Mononuclear cell (primary cell): ENCODE data around the gene GPATCH2. TPM values are rescaled to one million over a fixed set of nuclear protein-coding genes. Genes with fewer than 3 reads are reported as not detected.
"Not testable (repeated sequence)": the region's sequence is repeated elsewhere in the genome, so short reads cannot be mapped to it uniquely, and the experiment has no call there.

ENCODE experiments used
- H3K27me3 ChIP-seq: 2 replicates; pipeline ENCODE4 v1.6.0; 2011; ENCODE audit warnings: low read length, control low read depth; ENCODE audit not compliant: insufficient read depth
- H3K4me1 ChIP-seq: 2 replicates; pipeline ENCODE4 v1.5.1; 2011; ENCODE audit warnings: mild to moderate bottlenecking, low read length, control low read depth; ENCODE audit not compliant: insufficient read depth
- H3K4me3 ChIP-seq: 2 replicates; pipeline ENCODE4 v1.5.1; 2011; ENCODE audit warnings: mild to moderate bottlenecking, low read length, moderate library complexity
- H3K9me3 ChIP-seq: 2 replicates; pipeline ENCODE4 v1.5.1; 2011; ENCODE audit warnings: low read depth, mild to moderate bottlenecking, control low read depth, low read length
- total RNA-seq: library from RNA; depleted of rRNA; stranded (reverse); fragments of >200 nt; gene quantifications from one replicate; pipeline ENCODE4 v1.2.3, GENCODE V29; 2012

GPATCH2 gene
- total RNA-seq, 1 donor, result 14.3 TPM

DNA sequence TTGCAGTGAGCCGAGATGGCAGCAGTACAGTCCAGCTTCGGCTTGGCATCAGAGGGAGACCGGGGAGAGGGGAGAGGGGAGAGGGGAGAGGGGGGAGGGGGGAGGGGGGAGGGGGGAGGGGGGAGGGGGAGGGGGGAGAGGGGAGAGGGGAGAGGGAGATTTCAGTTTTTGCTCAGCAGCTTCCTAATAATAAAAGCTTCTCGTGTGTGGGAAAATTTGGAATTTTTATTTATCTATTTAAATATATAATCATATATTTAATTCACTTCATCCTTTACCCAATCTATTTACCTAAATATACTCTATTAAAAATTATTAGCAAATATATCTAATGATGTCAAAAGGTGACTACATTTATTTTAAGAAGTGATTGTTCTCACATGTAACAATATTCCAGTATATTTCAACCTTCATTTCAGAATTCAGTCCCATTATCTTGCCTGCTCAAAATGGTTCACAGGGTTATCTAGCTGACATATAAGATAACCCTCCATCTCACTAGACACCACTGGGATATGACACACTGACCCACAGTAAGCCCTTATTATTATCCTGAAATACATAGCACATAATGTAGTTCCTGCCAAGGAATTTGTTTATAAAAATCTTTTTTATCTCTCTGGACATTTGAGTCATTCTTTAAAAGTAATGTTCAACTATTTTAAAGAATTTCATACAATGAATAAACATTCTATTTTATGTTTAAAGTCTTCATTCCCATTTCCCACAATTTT lies 105.9 kb downstream of the GPATCH2 start:
- Histone ChIP-seq H3K9me3 (no peaks in the 10 kb centered on the region), H3K4me1 (no peaks in the 10 kb centered on the region), H3K27me3 (no peaks in the 10 kb centered on the region), H3K4me3 (no peak overlapping the region)

DNA sequence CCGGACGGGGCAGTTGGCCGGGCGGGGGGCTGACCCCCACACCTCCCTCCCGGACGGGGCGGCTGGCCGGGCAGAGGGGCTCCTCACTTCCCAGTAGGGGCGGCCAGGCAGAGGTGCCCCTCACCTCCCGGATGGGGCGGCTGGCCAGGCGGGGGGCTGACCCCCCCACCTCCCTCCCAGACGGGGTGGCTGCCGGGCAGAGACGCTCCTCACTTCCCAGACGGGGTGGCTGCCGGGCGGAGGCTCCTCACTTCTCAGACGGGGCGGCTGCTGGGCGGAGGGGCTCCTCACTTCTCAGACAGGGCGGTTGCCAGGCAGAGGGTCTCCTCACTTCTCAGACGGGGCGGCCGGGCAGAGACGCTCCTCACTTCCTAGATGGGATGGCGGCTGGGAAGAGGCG lies 107.0 kb downstream of the GPATCH2 start:
- not testable (repeated sequence) for H3K4me1 ChIP-seq, H3K27me3 ChIP-seq, H3K9me3 ChIP-seq, H3K4me3 ChIP-seq

DNA sequence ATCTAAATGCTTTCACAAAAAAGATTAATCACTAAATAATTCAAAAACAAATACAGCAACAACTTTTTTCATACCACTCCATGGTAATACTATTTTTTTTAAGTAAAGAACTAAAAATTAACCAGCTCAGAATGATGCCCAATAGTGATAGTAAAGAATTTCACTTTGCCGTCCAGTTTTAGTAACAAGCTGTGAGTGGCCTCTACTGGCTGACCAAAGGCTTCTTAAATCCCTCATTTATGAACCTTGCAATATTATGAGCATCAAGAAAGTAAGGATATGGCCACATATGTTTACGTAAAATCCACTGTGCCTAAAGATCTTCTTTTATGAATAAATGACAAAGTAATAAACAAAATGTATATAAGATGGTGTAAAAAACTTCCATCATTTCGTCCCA lies 108.6 kb downstream of the GPATCH2 start:
- H3K4me1 ChIP-seq, result no peaks in the 10 kb centered on the region
- no peak overlapping the region for H3K4me3 ChIP-seq
- no peaks in the 10 kb centered on the region for H3K27me3 ChIP-seq
- H3K9me3 ChIP-seq, result no peaks in the 10 kb centered on the region

DNA sequence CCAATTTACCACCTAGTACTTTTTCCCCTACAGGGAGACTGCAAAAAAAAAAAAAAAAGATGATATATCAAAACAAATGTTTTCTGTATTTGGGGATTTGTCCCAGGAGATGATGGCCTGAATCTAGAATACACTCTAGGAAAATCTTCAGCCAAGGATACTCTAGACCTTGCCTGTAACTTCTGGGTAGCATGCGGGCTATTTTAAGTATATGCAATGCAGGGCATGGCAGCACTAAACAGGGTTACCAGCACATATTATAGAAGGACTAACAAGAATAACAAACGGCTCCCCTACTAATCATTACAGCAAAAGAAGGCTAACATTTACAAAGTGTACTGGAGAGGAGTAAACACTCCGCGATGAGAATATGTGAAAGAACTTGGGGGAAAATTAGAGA lies 109.6 kb downstream of the GPATCH2 start:
- Histone ChIP-seq H3K4me3 (no peak overlapping the region), H3K27me3 (no peaks in the 10 kb centered on the region), H3K4me1 (no peaks in the 10 kb centered on the region), H3K9me3 (no peaks in the 10 kb centered on the region)

DNA sequence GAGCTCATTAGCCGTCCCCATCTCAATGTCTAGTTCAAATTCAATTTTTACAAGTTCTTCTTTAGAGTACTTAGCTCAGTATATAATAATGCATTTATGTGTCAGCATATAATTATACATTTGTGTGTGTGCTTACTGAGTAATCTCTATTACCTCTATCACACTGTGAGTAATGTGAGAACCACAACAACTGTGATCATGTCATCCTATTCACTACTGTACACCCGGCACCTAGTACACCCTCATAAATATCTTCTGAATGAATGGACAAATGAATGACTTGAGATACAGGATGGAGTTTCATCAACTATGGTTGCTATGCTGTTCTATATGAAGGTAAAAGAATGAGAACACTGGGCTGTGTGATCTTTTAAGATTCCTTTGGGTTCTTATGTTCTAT lies 124.0 kb downstream of the GPATCH2 start:
- Histone ChIP-seq H3K4me3 (no peak overlapping the region), H3K9me3 (no peaks in the 10 kb centered on the region), H3K27me3 (no peaks in the 10 kb centered on the region), H3K4me1 (no peaks in the 10 kb centered on the region)

DNA sequence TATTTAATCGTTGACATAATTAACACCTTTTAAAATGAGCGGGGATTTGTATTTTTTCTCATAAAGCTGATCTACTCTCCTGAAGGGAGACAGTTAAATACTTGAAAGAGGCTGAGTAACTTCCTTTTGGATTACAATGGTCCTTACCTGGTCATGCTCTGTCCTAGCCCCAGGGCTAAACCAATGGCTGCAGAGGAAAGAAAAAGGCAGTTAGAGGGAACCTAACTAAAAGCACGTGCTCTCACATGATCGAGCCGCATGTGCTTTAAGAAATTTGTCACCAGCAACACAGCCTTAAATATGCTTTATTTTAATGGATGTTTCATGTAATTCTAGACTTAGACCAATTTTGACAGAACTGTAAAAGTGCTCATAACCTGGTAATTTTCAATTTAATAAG lies 132.7 kb downstream of the GPATCH2 start:
- Histone ChIP-seq H3K4me1 (no peaks in the 10 kb centered on the region), H3K27me3 (no peaks in the 10 kb centered on the region), H3K4me3 (no peak overlapping the region), H3K9me3 (no peaks in the 10 kb centered on the region)

DNA sequence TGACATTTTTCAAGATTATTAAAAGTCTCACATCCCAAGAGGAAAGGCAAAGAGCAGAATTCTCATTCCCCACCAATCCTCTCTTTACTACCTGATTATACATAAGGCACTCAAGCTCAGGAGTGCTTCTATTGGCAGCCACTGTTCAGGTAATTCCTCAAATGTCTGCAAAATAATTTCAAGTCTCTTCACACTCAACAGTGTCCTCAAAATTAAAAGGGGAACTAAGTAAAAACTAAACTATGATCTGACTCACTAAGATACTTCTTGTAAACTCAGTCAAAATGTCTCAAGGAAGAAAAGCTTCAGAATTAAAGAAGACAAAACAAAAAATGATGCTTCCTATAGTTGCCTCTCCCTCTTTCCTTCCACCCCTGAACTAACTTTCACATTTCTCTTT lies 135.6 kb downstream of the GPATCH2 start:
- Histone ChIP-seq H3K27me3 (no peaks in the 10 kb centered on the region), H3K4me1 (no peaks in the 10 kb centered on the region), H3K4me3 (no peak overlapping the region), H3K9me3 (no peaks in the 10 kb centered on the region)

DNA sequence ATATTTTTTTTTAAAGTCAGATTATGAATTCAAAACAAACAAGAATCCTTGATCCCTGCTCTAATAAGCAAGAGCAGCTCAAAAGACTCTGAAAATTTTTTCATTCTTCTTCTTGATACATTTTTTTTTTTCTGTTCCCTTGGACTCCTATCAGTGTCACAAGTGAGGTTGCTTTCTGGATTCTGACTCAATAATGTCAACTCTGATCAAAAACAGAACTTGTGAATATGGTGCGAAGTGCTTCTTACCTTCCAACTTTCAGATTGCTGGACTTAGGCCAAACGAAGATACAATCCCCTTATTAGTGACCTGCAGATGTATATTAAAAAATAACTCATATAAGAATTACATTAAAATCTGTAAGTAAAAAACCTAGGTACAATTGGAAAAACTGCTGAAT lies 136.1 kb downstream of the GPATCH2 start:
- H3K27me3 ChIP-seq, result no peaks in the 10 kb centered on the region
- no peak overlapping the region for H3K4me3 ChIP-seq
- H3K9me3 ChIP-seq, result no peaks in the 10 kb centered on the region
- no peaks in the 10 kb centered on the region for H3K4me1 ChIP-seq

DNA sequence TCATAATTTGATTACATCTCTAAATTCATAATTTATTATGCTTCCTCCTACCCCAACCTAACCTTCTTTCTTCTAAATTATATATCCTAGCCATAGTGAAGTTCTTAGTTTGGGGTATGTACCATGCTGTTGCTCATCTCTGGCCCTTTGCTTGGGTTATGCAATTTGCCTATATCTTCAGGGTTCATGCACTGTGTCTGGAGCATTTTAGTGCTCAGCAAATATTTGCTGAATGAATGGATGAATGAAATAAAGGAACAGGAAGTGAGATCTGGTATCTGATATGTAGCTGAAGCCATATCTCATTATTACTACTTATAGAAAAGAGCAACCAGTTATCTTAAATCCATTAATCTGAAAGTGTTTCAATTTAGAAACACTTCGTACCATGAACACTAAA lies 137.6 kb downstream of the GPATCH2 start:
- H3K27me3 ChIP-seq, result no peaks in the 10 kb centered on the region
- H3K9me3 ChIP-seq, result no peaks in the 10 kb centered on the region
- no peak overlapping the region for H3K4me3 ChIP-seq
- no peaks in the 10 kb centered on the region for H3K4me1 ChIP-seq

DNA sequence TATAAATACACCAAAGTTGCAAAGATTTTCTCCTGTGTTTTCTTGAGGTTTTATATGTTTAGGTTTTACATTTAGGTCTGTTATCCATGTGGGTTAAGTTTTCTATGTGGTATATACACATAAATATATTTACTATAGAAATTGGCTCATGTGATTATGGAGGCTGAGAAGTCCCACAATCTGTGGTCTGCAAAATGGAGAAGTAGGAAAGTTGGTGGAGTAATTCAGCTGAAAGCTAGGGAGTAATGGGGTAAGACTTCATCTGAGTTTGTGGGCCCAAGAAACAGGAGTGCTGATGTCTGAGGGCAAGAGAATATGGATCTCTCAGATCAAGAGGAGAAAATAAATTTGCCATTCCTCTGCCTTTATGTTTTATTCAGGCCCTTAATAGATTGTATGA lies 146.0 kb downstream of the GPATCH2 start:
- Histone ChIP-seq H3K9me3 (no peaks in the 10 kb centered on the region), H3K4me1 (no peaks in the 10 kb centered on the region), H3K4me3 (no peak overlapping the region), H3K27me3 (no peaks in the 10 kb centered on the region)

DNA sequence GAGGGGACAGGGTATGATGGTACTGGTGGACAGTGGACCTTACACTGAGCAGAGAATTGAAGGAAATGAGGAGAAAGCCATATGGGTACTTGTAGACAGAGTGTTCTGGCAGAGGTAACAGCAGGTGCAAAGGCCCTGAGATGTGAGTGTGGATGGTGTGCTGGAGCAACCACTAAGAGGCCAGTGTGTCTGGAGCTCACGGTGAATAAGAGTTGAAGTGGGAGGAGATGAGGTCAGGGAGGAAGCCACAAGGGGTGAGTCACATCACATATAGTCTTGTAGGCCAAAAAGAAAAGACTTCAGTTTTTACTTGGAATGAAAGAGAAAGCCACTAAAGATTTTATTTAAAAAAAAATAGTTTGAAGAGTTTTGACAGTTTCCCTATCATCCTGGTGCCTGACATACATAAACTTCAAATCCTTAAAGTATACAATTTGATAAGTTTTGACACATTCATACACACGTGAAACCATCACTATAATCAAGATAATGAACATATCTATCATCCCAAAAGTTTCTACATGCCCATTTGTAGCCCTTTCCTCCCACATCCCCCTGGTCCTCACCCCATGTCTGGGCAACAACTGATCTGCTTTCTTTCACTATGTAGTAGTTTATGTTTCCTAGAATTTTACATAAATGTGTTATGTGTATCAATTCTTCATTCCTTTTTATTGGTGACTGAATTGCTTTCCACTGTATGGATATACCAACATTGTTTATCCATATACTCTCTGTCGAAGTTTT lies 148.4 kb downstream of the GPATCH2 start:
- Histone ChIP-seq H3K27me3 (no peaks in the 10 kb centered on the region), H3K4me3 (no peak overlapping the region), H3K4me1 (no peaks in the 10 kb centered on the region), H3K9me3 (no peaks in the 10 kb centered on the region)

DNA sequence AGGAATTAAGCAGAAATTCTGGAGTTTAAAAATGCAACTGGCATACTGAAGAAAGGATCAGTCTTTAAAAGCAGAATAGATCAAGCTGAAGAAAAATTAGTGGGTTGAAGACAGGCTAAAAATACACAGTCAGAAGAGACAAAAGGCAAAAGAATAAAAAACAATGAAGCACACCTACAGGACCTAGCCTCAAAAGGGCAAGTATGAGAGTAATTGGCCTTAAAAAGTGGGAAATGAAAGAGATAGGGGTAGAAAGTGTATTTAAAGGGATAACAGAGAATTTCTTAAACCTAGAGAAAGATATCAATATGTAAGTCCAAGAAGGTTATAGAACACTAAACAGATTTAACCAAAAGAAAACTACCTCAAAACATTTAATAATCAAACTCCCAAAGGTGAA lies 152.4 kb downstream of the GPATCH2 start:
- Histone ChIP-seq H3K27me3 (no peaks in the 10 kb centered on the region), H3K4me3 (no peak overlapping the region), H3K9me3 (no peaks in the 10 kb centered on the region), H3K4me1 (no peaks in the 10 kb centered on the region)

DNA sequence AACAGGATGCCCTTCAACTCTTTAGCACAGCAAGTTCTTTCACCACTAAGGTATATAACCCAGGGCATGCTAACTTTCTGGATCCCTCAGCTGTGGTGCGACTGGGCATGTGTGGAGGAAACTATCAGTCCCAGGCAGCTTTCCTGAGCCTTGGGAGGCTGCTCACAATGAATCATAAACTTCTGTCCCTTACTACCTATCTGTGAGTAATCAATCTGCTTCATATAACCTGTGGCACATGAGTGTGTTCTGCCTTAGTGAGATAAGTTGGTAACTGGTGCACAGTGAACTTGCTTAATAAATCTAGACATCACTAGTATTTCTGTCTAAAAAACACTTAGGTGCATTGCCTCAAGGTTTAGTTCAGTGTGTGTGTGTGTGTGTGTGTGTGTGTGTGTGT lies 158.0 kb downstream of the GPATCH2 start:
- no peaks in the 10 kb centered on the region for H3K4me1 ChIP-seq
- H3K4me3 ChIP-seq, result no peak overlapping the region
- no peaks in the 10 kb centered on the region for H3K9me3 ChIP-seq
- H3K27me3 ChIP-seq, result no peaks in the 10 kb centered on the region

DNA sequence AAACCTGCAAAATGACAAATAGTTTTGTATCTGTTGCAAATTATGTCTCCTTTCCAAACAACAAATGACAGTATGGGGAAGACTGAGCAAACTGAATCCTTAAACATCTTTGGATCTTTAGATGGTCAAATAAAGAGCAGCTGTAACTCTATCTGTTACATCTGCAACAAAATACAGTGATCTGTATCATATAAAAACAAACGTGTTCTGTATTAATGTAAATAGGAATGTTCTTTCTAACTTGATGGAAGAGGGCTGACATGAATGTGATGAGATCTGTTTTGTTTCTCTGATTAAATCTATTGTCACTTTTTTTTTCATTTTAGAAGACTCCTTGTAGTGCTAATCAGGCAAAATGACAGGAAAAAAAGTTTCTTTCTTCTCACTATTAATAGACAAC lies 159.5 kb downstream of the GPATCH2 start:
- H3K27me3 ChIP-seq, result no peaks in the 10 kb centered on the region
- H3K4me3 ChIP-seq, result no peak overlapping the region
- no peaks in the 10 kb centered on the region for H3K4me1 ChIP-seq
- H3K9me3 ChIP-seq, result no peaks in the 10 kb centered on the region

DNA sequence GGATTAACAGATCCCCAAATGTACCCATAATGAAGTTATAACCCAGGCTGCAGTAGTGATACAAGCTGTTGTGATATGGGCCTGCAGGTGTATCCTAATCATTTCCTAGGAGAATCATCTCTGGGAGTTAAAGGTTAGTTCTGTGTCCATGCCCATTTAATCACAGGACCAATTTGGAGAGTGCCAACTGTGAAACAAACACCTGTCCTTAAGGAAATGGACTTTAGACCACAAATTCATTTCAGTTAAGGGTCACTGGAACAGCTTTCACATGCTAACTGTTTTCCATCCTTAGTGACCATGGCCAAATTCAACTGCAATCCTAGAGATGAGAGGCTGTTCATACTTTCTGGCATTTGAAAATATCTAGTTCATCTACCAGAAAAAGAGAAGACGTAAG lies 160.9 kb downstream of the GPATCH2 start:
- Histone ChIP-seq H3K27me3 (no peaks in the 10 kb centered on the region), H3K9me3 (peaks cover 7% of the 10 kb centered on the region), H3K4me1 (no peaks in the 10 kb centered on the region), H3K4me3 (no peak overlapping the region)

DNA sequence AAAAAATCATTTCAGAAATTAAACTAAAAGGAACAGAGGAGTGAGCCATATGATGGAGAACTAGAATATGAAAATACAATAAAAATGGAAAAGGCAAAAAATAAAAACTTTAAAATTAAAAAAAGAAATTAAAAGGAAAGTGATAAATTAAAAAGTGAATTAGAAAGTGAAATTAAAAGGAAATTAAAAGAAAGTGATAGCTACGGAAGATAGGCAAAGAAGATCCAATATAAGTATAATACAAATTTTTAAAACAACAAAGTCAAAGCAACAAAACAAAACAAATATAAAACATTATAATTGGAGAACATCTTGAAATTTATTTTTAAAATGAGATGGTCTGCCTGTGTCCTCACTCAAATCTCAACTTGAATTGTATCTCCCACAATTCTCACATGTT lies 165.8 kb downstream of the GPATCH2 start:
- no peaks in the 10 kb centered on the region for H3K27me3 ChIP-seq
- H3K4me3 ChIP-seq, result no peak overlapping the region
- H3K4me1 ChIP-seq, result no peaks in the 10 kb centered on the region
- H3K9me3 ChIP-seq, result peaks cover 7% of the 10 kb centered on the region
